H1 (cell line): Measurements from ENCODE around the gene COBLL1.

Experiments used
- CTCF ChIP-seq, 3 experiments: IDR thresholded peaks; 1 replicate in 2 of 3; 2 replicates in 1 of 3; pipeline versions ENCODE4 v1.5.1 to v1.6.1; 2011; ENCODE audit warnings: low read length in 3 of 3, mild to moderate bottlenecking in 3 of 3, inconsistent platforms in 2 of 3, low read depth in 1 of 3, moderate library complexity in 1 of 3; ENCODE audit not compliant: insufficient read depth in 1 of 3; ENCODE audit errors: control extremely low read depth in 1 of 3
- POLR2A ChIP-seq, 2 experiments: IDR thresholded peaks; 1 replicate in 1 of 2; 2 replicates in 1 of 2; pipeline ENCODE4 v1.6.1; 2011; ENCODE audit warnings: low read depth in 2 of 2, low read length in 2 of 2, mild to moderate bottlenecking in 2 of 2; ENCODE audit errors: control extremely low read depth in 1 of 2
- POLR2AphosphoS5 ChIP-seq: IDR thresholded peaks from 2 replicates; pipeline ENCODE4 v1.6.1; 2011; ENCODE audit warnings: low read depth, low read length
- SIN3A ChIP-seq, 2 experiments: IDR thresholded peaks in 1 of 2; conservative IDR thresholded peaks in 1 of 2; 2 replicates each; pipeline ENCODE4 v1.6.1; 2011 to 2012; ENCODE audit warnings: low read length in 2 of 2, improper control_type of control experiment in 1 of 2, low read depth in 1 of 2, mild to moderate bottlenecking in 1 of 2
- SP1 ChIP-seq: IDR thresholded peaks from 2 replicates; pipeline ENCODE4 v1.6.1; 2011; ENCODE audit warnings: low read depth, low read length
- TAF1 ChIP-seq: IDR thresholded peaks from 2 replicates; pipeline ENCODE4 v1.6.1; 2011; ENCODE audit warnings: mild to moderate bottlenecking, low read depth, low read length

- TF ChIP-seq CTCF (IDR thresholded peaks at IDR 0.05; ENCODE audit: control extremely low read depth in 1 of 3, insufficient read depth in 1 of 3, low read depth in 1 of 3, low read length in 3 of 3) (no peak), SP1 (no peak), POLR2AphosphoS5 (no peak), TAF1 (no peak), SIN3A (conservative IDR thresholded peaks at IDR 0.05 in 1 of 2, IDR thresholded peaks at IDR 0.05 in 1 of 2; ENCODE audit: low read depth in 1 of 2, low read length in 2 of 2) (no peak), POLR2A (IDR thresholded peaks at IDR 0.05; ENCODE audit: control extremely low read depth in 1 of 2, low read depth in 2 of 2, low read length in 2 of 2) (no peak)
These were observed 120.2 kb downstream of the COBLL1 start for GRCh38 chr2:164721430-164721829.
